A549 (cell line): ENCODE results near the gene PRSS2.

Experiments
- BHLHE40 ChIP-seq: IDR thresholded peaks from 2 replicates; pipeline ENCODE4 v1.6.1; 2012; ENCODE audit warnings: low read depth, low read length, inconsistent platforms
- CTCF ChIP-seq: fragments of >200 bp; sonication (Bioruptor Twin); formaldehyde crosslinking; IDR thresholded peaks from 3 replicates; pipeline ENCODE4 v1.5.1; 2016
- MAX ChIP-seq: IDR thresholded peaks from 2 replicates; pipeline ENCODE4 v1.6.1; 2012
- POLR2A ChIP-seq: IDR thresholded peaks from 2 replicates; pipeline ENCODE4 v1.6.1; 2012; ENCODE audit warnings: mild to moderate bottlenecking, low read length

GRCh38 chr7:142739923-142740492, 30.8 kb upstream of the PRSS2 start:
- TF ChIP-seq CTCF (no peak), BHLHE40 (no peak), POLR2A (no peak), MAX (no peak)
